Effector memory CD8-positive, alpha-beta T cell (primary cell): ENCODE results near the gene CD70.
"Not testable (repeated sequence)": the region's sequence is repeated elsewhere in the genome, so short reads cannot be mapped to it uniquely, and the experiment has no call there.

Experiments used
- ATAC-seq: fragments of 150-1000 bp; cut with Tn5 transposase; replicated peaks from 2 replicates; pipeline ENCODE4 v1.10.0; 2021; ENCODE audit warnings: mild to moderate bottlenecking, moderate library complexity
- DNase-seq, 3 experiments: peaks; one replicate each; pipeline ENCODE4 v3.0.0; 2021
- H3K27ac Mint-ChIP-seq, 2 donors: one replicate each; pipeline ENCODE4 v1.8.0; 2022; ENCODE audit warnings: mild to moderate bottlenecking in 2 of 2, mixed read lengths in 2 of 2, moderate library complexity in 2 of 2
- H3K27me3 Mint-ChIP-seq, 2 donors: one replicate each; pipeline ENCODE4 v1.8.0; 2022; ENCODE audit warnings: mixed read lengths in 2 of 2
- H3K36me3 Mint-ChIP-seq: one replicate; pipeline ENCODE4 v1.8.0; 2022; ENCODE audit warnings: mild to moderate bottlenecking, moderate library complexity, mixed read lengths; ENCODE audit not compliant: insufficient read depth
- H3K4me1 Mint-ChIP-seq, 2 donors: one replicate each; pipeline ENCODE4 v1.8.0; 2022; ENCODE audit warnings: low read depth in 2 of 2, mixed read lengths in 2 of 2
- H3K4me3 Mint-ChIP-seq, 2 donors: one replicate each; pipeline ENCODE4 v1.8.0; 2022; ENCODE audit warnings: mild to moderate bottlenecking in 2 of 2, mixed read lengths in 2 of 2, moderate library complexity in 2 of 2
- H3K9me3 Mint-ChIP-seq, 2 donors: one replicate each; pipeline ENCODE4 v1.8.0; 2022; ENCODE audit warnings: mixed read lengths in 2 of 2

Gene CD70

GRCh38 chr19:6606276-6607070 lies 15.5 kb upstream of the CD70 start:
- not testable (repeated sequence) for H3K36me3 Mint-ChIP-seq, ATAC-seq, H3K9me3 Mint-ChIP-seq, H3K4me3 Mint-ChIP-seq, DNase-seq, H3K27ac Mint-ChIP-seq
- Mint-ChIP-seq H3K27me3 (peaks cover 9 to 30% of the 10 kb centered on the region in 2 donors), H3K4me1 (peaks cover 18 to 27% of the 10 kb centered on the region in 2 donors)

GRCh38 chr19:6604906-6605305 lies 14.0 kb upstream of the CD70 start:
- Mint-ChIP-seq H3K4me3 (peak overlapping the region; percentile 12 to 39), H3K36me3 (peaks cover 4% of the 10 kb centered on the region), H3K4me1 (peaks cover 27 to 39% of the 10 kb centered on the region in 2 donors), H3K27ac (no peak overlapping the region), H3K27me3 (peaks cover 0 to 15% of the 10 kb centered on the region in 2 donors), H3K9me3 (no peaks in the 10 kb centered on the region)
- ATAC-seq, result no peak
- DNase-seq, result no peak

DNA sequence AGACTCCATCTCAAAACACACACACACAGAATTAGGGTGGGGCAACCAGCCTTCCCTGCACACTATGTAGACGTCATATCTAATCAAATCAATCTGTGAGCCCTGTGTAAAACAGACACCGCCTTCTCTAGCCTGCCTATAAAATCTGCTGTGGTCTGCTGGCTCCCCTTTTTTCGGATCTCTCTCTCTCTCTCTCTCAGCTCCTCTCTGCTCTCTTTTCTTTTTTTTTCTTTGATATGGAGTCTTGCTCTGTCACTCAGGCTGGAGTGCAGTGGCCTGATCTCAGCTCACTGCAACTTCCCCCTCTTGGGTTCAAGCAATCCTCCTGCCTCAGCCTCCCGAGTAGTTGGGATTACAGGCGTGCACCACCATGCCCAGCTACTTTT lies 11.8 kb upstream of the CD70 start:
- ATAC-seq, result no peak
- Mint-ChIP-seq H3K27ac (peak overlapping the region in 1 of 2 donors; percentile 79), H3K4me1 (peaks cover 32 to 48% of the 10 kb centered on the region in 2 donors), H3K4me3 (peak overlapping the region; percentile 74 to 77), H3K9me3 (no peaks in the 10 kb centered on the region), H3K36me3 (no peaks in the 10 kb centered on the region), H3K27me3 (no peaks in the 10 kb centered on the region)
- DNase-seq, result no peak

DNA sequence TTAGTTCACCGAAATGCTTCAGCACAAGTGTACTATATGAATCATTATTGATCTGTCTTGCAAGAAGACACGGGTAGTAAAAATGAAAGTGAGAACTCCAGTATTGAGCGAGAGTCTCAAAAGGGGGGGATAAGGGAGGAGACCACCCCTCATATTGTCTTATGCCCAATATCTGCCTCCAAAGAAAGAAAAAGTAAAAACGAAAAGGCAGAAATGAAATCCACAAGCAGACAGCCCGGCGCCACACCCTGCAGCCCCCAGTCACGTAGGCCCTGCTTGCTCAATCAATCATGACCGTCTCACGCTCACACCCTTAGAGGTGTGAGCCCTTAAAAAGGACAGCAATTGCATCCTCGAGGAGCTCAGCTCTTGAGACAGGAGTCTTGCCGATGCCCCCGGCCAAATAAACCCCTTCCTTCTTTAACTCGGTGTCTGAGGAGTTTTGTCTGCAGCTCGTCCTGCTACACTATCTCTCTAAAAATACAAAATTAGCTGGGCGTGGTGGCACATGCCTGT lies 10.6 kb upstream of the CD70 start:
- peak overlapping the region; percentile 87 to 93 for H3K27ac Mint-ChIP-seq
- peaks cover 35 to 48% of the 10 kb centered on the region in 2 donors for H3K4me1 Mint-ChIP-seq
- H3K9me3 Mint-ChIP-seq, H3K27me3 Mint-ChIP-seq, H3K36me3 Mint-ChIP-seq, DNase-seq: not testable (repeated sequence)
- peak; percentile 64 for ATAC-seq
- H3K4me3 Mint-ChIP-seq, result peak overlapping the region; percentile 85 to 89

DNA sequence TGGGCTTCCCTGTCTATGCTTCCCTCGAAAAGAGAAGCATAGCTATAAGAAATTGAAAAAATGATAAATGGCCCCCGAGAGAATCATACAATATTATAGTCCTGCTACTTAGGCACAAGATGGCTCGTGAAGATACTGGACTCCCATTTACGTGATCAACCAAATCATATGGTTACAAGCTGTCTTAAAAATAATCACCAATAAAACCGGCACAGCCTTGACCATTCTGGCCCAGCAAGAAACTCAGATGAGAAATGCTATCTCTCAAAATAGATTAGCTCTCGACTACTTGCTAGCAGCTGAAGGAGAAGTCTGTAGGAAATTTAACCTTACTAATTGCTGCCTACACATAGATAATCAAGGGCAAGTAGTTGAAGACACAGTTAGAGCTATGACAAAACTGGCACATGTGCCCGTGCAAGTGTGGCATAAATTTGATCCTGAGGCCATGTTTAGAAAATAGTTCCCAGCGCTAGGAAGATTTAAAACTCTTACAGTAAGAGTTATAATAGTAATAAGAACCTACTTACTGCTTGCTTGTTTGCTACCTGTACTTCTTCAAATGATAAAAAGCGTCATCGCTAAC lies 10.1 kb upstream of the CD70 start:
- H3K9me3 Mint-ChIP-seq, ATAC-seq, DNase-seq, H3K36me3 Mint-ChIP-seq, H3K27me3 Mint-ChIP-seq: not testable (repeated sequence)
- H3K27ac Mint-ChIP-seq, result peak overlapping the region; percentile 87 to 93
- peaks cover 35 to 48% of the 10 kb centered on the region in 2 donors for H3K4me1 Mint-ChIP-seq
- H3K4me3 Mint-ChIP-seq, result peak overlapping the region; percentile 85 to 89

- ATAC-seq, result no peak
- Mint-ChIP-seq H3K36me3 (no peaks in the 10 kb centered on the region), H3K27ac (peak overlapping the region in 1 of 2 donors; percentile 93), H3K4me3 (no peak overlapping the region), H3K27me3 (no peaks in the 10 kb centered on the region), H3K9me3 (no peaks in the 10 kb centered on the region), H3K4me1 (peaks cover 35 to 48% of the 10 kb centered on the region in 2 donors)
- DNase-seq, result no peak
Measured at GRCh38 chr19:6599866-6600454, 9.0 kb upstream of the CD70 start.

- H3K27me3 Mint-ChIP-seq, H3K9me3 Mint-ChIP-seq, DNase-seq, ATAC-seq, H3K36me3 Mint-ChIP-seq: not testable (repeated sequence)
- Mint-ChIP-seq H3K4me1 (peaks cover 28 to 41% of the 10 kb centered on the region in 2 donors), H3K4me3 (peak overlapping the region; percentile 17 to 38), H3K27ac (peak overlapping the region; percentile 36 to 74)
Measured at GRCh38 chr19:6598254-6598892, 7.4 kb upstream of the CD70 start.

GRCh38 chr19:6597471-6598253 lies 6.7 kb upstream of the CD70 start:
- H3K36me3 Mint-ChIP-seq, DNase-seq, H3K27me3 Mint-ChIP-seq, ATAC-seq, H3K9me3 Mint-ChIP-seq: not testable (repeated sequence)
- Mint-ChIP-seq H3K4me3 (peak overlapping the region; percentile 17 to 38), H3K4me1 (peaks cover 24 to 36% of the 10 kb centered on the region in 2 donors), H3K27ac (peak overlapping the region; percentile 36 to 74)

GRCh38 chr19:6596621-6597020 lies 5.7 kb upstream of the CD70 start:
- DNase-seq (no peak), ATAC-seq (no peak)
- Mint-ChIP-seq H3K9me3 (no peaks in the 10 kb centered on the region), H3K36me3 (peaks cover 4% of the 10 kb centered on the region), H3K27me3 (no peaks in the 10 kb centered on the region), H3K4me3 (no peak overlapping the region), H3K4me1 (peaks cover 26 to 38% of the 10 kb centered on the region in 2 donors), H3K27ac (no peak overlapping the region)

GRCh38 chr19:6593651-6594416 lies 2.9 kb upstream of the CD70 start:
- no peak for DNase-seq
- H3K27ac Mint-ChIP-seq, result peak overlapping the region; percentile 38 to 64
- H3K4me3 Mint-ChIP-seq, result peak overlapping the region in 1 of 2 donors; percentile 24
- no peaks in the 10 kb centered on the region for H3K9me3 Mint-ChIP-seq
- peaks cover 8% of the 10 kb centered on the region for H3K36me3 Mint-ChIP-seq
- no peak for ATAC-seq
- peaks cover 34 to 45% of the 10 kb centered on the region in 2 donors for H3K4me1 Mint-ChIP-seq
- H3K27me3 Mint-ChIP-seq, result peaks cover 15 to 23% of the 10 kb centered on the region in 2 donors

- Mint-ChIP-seq H3K4me3 (peak overlapping the region; percentile 78 to 97), H3K9me3 (no peaks in the 10 kb centered on the region), H3K27ac (peak overlapping the region; percentile 80 to 97), H3K27me3 (peaks cover 20 to 47% of the 10 kb centered on the region in 2 donors), H3K36me3 (peaks cover 14% of the 10 kb centered on the region), H3K4me1 (peaks cover 38 to 57% of the 10 kb centered on the region in 2 donors)
- ATAC-seq (peak; percentile 3), DNase-seq (no peak)
Measured at GRCh38 chr19:6590258-6590826, 608 bp downstream of the CD70 start.
